K562 (cell line): ENCODE measurements around the gene BTBD16.

ENCODE experiments used
- NR1H2 ChIP-seq: sonication (generic); formaldehyde crosslinking; IDR thresholded peaks from 2 replicates; pipeline ENCODE4 v1.4.0; 2020; ENCODE audit warnings: mild to moderate bottlenecking, missing genetic modification reagents
- RFX5 ChIP-seq: IDR thresholded peaks from 2 replicates; pipeline ENCODE4 v1.6.1; 2011; ENCODE audit warnings: low read depth, mild to moderate bottlenecking, improper control_type of control experiment, low read length
- TAF9B ChIP-seq: fragments of 450-650 bp; IDR thresholded peaks from 2 replicates; pipeline ENCODE4 v1.6.1; 2018; ENCODE audit warnings: mild to moderate bottlenecking; ENCODE audit not compliant: partially characterized antibody
- ZNF830 ChIP-seq: fragments of 250-450 bp; sonication (Bioruptor Pico); IDR thresholded peaks from 2 replicates; pipeline ENCODE4 v1.5.0; 2021; ENCODE audit warnings: mild to moderate bottlenecking
- TF ChIP-seq, protein P1 (sequence below), 3 experiments: IDR thresholded peaks in 2 of 3; conservative IDR thresholded peaks in 1 of 3; 2 replicates each; pipeline ENCODE4 v1.5.1; 2011 to 2012; ENCODE audit warnings: low read length in 3 of 3, mild to moderate bottlenecking in 3 of 3, control low read depth in 2 of 3, improper control_type of control experiment in 1 of 3, inconsistent platforms in 1 of 3, low read depth in 1 of 3, mixed read lengths in 1 of 3, moderate library complexity in 1 of 3; ENCODE audit not compliant: insufficient read depth in 2 of 3
- TF ChIP-seq, protein P2 (sequence below): sonication (generic); formaldehyde crosslinking; IDR thresholded peaks from 2 replicates; pipeline ENCODE4 v1.8.0; 2023; ENCODE audit warnings: mild to moderate bottlenecking, missing genetic modification reagents

DNA sequence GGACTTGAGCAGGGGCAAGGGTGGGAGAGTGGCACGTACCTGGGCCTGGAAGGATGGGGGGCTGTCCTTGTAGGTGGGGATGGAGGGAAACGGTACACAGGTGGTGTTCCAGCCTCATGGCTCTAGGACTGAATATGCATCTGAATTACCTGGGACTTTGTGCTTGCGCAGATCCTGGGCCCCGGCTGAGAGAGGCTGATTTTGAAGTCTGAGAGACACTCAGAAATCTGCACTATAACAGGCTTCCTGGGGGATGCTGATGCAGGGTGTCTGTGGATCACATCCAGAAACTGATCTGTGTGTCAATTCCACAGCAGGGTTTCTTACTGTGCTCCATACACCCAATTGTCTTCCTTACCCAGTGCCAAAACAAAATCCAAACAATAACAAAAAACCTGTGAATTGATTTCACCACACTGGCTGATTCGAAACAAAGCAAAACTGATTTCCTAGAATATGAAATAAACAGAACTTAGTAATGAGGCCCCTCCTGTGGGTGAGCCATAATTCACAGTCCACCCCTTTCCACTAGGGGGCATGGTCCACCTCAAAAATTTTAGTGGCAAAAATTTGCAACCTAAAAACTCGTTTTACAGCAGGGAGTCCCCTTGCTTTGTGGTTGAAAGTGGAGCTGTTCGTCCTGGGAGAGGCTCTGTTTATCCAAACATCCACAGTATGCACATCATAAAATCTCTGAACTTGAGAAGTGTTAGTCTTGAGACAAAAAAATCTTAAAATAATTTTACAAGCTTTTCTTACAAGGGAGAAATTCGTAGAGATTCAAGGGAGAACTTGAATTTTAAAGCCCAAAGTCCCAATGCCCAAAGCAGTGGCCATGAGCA is 71.4 kb downstream of the BTBD16 start:
- TF ChIP-seq, protein P1, sequence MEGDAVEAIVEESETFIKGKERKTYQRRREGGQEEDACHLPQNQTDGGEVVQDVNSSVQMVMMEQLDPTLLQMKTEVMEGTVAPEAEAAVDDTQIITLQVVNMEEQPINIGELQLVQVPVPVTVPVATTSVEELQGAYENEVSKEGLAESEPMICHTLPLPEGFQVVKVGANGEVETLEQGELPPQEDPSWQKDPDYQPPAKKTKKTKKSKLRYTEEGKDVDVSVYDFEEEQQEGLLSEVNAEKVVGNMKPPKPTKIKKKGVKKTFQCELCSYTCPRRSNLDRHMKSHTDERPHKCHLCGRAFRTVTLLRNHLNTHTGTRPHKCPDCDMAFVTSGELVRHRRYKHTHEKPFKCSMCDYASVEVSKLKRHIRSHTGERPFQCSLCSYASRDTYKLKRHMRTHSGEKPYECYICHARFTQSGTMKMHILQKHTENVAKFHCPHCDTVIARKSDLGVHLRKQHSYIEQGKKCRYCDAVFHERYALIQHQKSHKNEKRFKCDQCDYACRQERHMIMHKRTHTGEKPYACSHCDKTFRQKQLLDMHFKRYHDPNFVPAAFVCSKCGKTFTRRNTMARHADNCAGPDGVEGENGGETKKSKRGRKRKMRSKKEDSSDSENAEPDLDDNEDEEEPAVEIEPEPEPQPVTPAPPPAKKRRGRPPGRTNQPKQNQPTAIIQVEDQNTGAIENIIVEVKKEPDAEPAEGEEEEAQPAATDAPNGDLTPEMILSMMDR (IDR thresholded peaks at IDR 0.05 in 2 of 3, conservative IDR thresholded peaks at IDR 0.05 in 1 of 3; ENCODE audit: insufficient read depth in 2 of 3, low read depth in 1 of 3, low read length in 3 of 3) = peak; percentile 55 to 63 (median 60)
- TF ChIP-seq NR1H2 (no peak), RFX5 (no peak), ZNF830 (CRISPR knock-in tag) (no peak), TAF9B (no peak)
- TF ChIP-seq, protein P2, sequence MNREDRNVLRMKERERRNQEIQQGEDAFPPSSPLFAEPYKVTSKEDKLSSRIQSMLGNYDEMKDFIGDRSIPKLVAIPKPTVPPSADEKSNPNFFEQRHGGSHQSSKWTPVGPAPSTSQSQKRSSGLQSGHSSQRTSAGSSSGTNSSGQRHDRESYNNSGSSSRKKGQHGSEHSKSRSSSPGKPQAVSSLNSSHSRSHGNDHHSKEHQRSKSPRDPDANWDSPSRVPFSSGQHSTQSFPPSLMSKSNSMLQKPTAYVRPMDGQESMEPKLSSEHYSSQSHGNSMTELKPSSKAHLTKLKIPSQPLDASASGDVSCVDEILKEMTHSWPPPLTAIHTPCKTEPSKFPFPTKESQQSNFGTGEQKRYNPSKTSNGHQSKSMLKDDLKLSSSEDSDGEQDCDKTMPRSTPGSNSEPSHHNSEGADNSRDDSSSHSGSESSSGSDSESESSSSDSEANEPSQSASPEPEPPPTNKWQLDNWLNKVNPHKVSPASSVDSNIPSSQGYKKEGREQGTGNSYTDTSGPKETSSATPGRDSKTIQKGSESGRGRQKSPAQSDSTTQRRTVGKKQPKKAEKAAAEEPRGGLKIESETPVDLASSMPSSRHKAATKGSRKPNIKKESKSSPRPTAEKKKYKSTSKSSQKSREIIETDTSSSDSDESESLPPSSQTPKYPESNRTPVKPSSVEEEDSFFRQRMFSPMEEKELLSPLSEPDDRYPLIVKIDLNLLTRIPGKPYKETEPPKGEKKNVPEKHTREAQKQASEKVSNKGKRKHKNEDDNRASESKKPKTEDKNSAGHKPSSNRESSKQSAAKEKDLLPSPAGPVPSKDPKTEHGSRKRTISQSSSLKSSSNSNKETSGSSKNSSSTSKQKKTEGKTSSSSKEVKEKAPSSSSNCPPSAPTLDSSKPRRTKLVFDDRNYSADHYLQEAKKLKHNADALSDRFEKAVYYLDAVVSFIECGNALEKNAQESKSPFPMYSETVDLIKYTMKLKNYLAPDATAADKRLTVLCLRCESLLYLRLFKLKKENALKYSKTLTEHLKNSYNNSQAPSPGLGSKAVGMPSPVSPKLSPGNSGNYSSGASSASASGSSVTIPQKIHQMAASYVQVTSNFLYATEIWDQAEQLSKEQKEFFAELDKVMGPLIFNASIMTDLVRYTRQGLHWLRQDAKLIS (CRISPR knock-in tag) = no peak
